ENCODE results near the gene ZIM2. TPM values are rescaled to one million over a fixed set of nuclear protein-coding genes. Genes with fewer than 3 reads are reported as not detected.

Gene ZIM2
- total RNA-seq, 4 donors from 2014 or later = 0.36 to 0.88 TPM; not detected in 2

DNA sequence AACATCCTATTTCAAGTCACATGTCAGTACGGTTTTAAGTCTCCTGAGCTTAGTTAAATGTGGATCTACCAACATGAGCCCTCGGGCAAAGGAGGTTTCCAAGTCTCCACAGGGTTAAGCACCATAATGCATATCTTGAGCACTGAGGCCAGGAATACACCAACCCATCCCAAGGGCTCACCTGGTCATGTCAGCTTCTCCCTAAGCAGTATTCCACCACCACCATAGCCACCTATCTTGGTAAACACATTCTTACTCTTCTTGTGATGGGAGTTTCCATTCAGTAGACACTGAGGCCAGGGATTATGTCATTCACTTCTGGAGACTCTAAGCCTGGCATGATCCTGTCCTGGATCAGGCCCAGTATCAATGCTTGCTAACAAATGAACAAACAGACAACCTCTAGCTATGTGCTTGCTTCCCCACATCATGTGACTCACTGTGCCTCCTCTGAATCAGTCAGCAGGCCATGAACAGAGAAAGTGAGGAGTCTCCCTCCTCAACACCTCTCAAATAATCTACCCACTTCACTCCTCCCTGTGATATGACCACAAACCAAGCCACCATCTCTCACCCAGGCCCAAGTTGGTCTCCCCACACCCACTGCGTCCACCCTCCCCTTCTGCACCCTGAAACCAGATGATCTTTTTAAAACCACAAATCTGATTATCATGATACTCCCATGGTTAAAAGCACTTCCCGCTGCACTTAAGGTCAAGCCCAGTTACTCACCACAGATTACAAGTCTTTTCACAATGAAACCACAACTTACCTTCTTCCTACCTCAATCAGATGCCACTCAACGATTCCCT lies 5.8 kb downstream of the ZIM2 start:
- DNase-seq (ENCODE audit: low spot score) (no peak), ATAC-seq (ENCODE audit: low FRiP score) (no peak)
- TF ChIP-seq, protein P1, sequence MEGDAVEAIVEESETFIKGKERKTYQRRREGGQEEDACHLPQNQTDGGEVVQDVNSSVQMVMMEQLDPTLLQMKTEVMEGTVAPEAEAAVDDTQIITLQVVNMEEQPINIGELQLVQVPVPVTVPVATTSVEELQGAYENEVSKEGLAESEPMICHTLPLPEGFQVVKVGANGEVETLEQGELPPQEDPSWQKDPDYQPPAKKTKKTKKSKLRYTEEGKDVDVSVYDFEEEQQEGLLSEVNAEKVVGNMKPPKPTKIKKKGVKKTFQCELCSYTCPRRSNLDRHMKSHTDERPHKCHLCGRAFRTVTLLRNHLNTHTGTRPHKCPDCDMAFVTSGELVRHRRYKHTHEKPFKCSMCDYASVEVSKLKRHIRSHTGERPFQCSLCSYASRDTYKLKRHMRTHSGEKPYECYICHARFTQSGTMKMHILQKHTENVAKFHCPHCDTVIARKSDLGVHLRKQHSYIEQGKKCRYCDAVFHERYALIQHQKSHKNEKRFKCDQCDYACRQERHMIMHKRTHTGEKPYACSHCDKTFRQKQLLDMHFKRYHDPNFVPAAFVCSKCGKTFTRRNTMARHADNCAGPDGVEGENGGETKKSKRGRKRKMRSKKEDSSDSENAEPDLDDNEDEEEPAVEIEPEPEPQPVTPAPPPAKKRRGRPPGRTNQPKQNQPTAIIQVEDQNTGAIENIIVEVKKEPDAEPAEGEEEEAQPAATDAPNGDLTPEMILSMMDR (IDR thresholded peaks at IDR 0.05) = no peak

DNA sequence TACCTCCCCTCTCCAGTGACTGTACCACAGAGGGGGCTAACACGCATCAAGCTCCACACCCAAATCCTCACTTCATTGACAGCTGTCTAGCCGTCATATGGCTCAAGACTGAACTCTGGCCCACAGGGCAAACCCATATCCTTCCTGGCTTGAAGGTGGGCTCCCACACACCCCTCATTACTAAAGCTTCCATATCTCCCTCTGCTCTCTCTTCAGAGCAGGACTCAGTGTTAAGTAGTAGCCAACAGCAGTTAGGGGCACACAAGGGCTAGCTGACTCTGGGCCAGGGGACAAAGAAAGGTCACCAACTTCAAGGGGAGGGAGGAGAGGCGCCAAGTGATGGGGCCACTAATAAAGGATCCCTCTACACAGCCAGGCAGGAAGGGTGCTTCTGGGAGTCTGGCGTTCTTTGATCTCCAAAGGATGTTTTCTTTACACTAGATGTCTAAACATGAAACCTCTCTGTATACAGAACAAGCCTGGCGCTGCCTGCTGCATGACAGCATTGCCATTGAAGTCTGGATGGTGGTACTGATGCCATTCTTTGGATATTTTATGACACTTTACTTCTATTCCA lies 8.1 kb downstream of the ZIM2 start:
- TF ChIP-seq, protein P1 (IDR thresholded peaks at IDR 0.05) = no peak
- no peak for DNase-seq (ENCODE audit: low spot score)
- ATAC-seq (ENCODE audit: low FRiP score) = no peak

DNA sequence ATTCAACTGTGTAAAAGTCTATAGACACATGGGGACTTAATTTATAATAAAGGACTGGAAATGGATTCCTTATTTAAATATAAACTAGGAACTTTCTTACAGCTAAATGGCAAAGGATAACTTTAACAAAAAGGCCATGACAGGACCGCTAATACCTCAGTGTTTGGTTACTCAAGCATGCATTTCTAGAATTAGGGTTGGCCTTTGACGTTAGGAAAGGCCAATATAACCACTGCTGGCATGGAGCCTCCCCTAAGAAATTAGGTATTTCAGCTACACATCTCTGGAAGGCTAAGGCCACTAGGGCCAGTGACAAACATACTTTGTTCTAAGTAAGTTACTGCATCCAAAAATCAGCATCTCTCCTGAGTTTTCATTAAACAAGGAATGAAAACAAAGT lies 9.3 kb downstream of the ZIM2 start:
- no peak for ATAC-seq (ENCODE audit: low FRiP score)
- no peak for DNase-seq (ENCODE audit: low spot score)
- TF ChIP-seq, protein P1 (IDR thresholded peaks at IDR 0.05) = no peak

GRCh38 chr19:56829596-56829995 lies 10.9 kb downstream of the ZIM2 start:
- TF ChIP-seq, protein P1 (IDR thresholded peaks at IDR 0.05) = no peak
- ATAC-seq (ENCODE audit: low FRiP score) (no peak), DNase-seq (ENCODE audit: low spot score) (no peak)

- ATAC-seq (ENCODE audit: low FRiP score) = no peak
- DNase-seq (ENCODE audit: low spot score) = no peak
- TF ChIP-seq, protein P1 (IDR thresholded peaks at IDR 0.05) = no peak
These were observed 12.8 kb downstream of the ZIM2 start for GRCh38 chr19:56827708-56828107.

GRCh38 chr19:56823956-56824355 lies 16.6 kb downstream of the ZIM2 start:
- TF ChIP-seq, protein P1 (IDR thresholded peaks at IDR 0.05) = no peak
- DNase-seq (ENCODE audit: low spot score) (no peak), ATAC-seq (ENCODE audit: low FRiP score) (no peak)

- DNase-seq (ENCODE audit: low spot score) = no peak
- ATAC-seq (ENCODE audit: low FRiP score) = no peak
- TF ChIP-seq, protein P1 (IDR thresholded peaks at IDR 0.05) = no peak
These were observed 17.1 kb downstream of the ZIM2 start for GRCh38 chr19:56823417-56823816.

All from omental fat pad (tissue), 4 donors.